ENCODE data around the gene RHOB.

- TF ChIP-seq SIN3A (IDR thresholded peaks at IDR 0.05; ENCODE audit: borderline replicate concordance, insufficient read depth, low read length) (no peak), POLR2AphosphoS5 (IDR thresholded peaks at IDR 0.05; ENCODE audit: low read depth, low read length) (no peak), REST (IDR thresholded peaks at IDR 0.05; ENCODE audit: insufficient read depth in 1 of 2, low read depth in 2 of 2, low read length in 2 of 2) (no peak), TAF1 (IDR thresholded peaks at IDR 0.05; ENCODE audit: borderline replicate concordance, insufficient read depth, low read length) (no peak)
Observed at GRCh38 chr2:20454036-20454981, 7.4 kb downstream of the RHOB start.

All from PFSK-1 (cell line).